Head of caudate nucleus (tissue), 42 donors: ENCODE measurements around the gene PLEKHH2.
"Not testable (repeated sequence)": the region's sequence is repeated elsewhere in the genome, so short reads cannot be mapped to it uniquely, and the experiment has no call there.

Source experiments
- DNase-seq, 42 donors: peaks; one replicate each; pipeline versions ENCODE4 v3.0.0 to v3.0.0-alpha.2; 2020 to 2021; ENCODE audit warnings: mixed read lengths in 7 of 42
- intact Hi-C: fragments of 100-400 bp; cut with DNase I; formaldehyde crosslinking; loops from one replicate; pipeline ENCODE4 v1.15.0; 2022

Gene PLEKHH2

GRCh38 chr2:43631618-43632317 is 5.3 kb upstream of the PLEKHH2 start:
- DNase-seq = no peak
- intact Hi-C loops = no loop called here

GRCh38 chr2:43634604-43635306 is 2.3 kb upstream of the PLEKHH2 start:
- intact Hi-C loops = no loop called here
- DNase-seq = no peak

DNA sequence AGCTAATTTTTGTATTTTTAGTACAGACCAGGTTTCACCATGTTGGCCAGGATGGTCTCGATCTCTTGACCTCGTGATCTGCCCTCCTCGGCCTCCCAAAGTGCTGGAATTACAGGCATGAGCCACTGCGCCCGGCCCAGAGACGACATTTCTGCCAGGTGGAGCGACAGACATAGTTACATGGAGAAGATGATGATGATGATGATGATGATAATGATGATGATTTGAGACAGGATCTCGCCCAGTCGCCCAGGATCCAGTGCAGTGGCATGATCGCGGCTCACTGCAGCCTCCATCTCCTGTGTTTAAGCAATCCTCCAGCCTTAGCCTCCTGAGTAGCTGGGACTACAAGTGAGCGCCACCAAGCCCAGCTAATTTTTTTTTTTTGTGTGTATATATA is 907 bp upstream of the PLEKHH2 start:
- intact Hi-C loops, DNase-seq: not testable (repeated sequence)

GRCh38 chr2:43636621-43637020 is 439 bp upstream of the PLEKHH2 start:
- intact Hi-C loops = no loop called here
- DNase-seq = no peak

DNA sequence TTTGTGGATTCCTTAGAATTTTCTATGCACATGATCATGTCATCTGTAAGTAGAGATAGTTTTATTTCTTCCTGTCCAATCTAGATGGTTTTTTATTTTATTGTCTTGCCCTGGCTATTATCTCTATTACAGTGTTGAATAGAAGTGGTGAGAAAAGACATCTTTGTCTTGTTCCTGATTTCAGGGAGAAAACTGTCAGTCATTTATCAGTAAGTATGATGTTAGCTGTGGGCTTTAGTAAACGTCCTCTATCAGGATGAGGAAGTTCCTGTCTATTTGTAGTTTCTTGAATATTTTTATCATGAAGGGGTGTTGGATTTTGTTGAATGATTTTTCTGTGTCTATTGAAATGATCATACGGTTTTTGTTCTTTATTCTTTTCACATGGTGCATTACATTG is 5.3 kb downstream of the PLEKHH2 start:
- no peak for DNase-seq
- intact Hi-C loops = no loop called here

GRCh38 chr2:43643680-43644079 is 6.6 kb downstream of the PLEKHH2 start:
- no peak for DNase-seq
- intact Hi-C loops = no loop called here

DNA sequence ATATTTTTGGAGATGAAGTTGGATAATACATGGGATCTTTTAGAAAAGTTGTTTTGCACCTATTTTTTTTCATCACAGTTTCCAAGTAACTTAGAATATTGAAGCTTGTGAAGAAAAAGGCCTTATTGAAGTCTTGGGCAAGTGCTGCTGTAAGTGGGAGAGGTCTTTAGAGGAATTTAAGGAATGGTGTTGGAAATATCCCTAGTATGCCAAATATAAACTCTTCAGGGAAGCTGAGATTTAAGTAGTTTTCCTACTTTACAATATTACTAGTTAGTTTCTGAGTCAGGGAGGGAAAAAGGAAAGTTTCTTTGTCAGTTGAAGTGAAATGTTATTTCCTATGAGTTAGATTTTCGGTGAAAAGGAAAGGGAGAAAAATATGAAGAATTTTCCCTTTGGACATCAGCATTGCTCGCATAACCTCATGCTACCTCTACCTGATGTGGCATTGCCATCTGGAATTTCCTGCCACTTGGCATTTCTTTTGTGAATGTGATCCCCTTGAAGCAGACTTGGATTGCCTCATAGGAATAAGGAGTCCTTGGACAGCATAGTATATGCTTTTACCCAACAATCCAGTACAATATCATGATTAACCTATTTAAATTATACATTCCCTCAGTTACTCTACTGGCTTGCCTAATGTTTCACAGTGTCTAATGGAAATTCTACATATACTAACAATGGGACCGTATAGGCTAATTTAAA is 12.1 kb downstream of the PLEKHH2 start:
- intact Hi-C loops = no loop called here
- DNase-seq = no peak

GRCh38 chr2:43653506-43653905 is 16.4 kb downstream of the PLEKHH2 start:
- DNase-seq = no peak
- intact Hi-C loops = no loop called here

GRCh38 chr2:43657241-43657640 is 20.2 kb downstream of the PLEKHH2 start:
- DNase-seq = no peak
- intact Hi-C loops = no loop called here

DNA sequence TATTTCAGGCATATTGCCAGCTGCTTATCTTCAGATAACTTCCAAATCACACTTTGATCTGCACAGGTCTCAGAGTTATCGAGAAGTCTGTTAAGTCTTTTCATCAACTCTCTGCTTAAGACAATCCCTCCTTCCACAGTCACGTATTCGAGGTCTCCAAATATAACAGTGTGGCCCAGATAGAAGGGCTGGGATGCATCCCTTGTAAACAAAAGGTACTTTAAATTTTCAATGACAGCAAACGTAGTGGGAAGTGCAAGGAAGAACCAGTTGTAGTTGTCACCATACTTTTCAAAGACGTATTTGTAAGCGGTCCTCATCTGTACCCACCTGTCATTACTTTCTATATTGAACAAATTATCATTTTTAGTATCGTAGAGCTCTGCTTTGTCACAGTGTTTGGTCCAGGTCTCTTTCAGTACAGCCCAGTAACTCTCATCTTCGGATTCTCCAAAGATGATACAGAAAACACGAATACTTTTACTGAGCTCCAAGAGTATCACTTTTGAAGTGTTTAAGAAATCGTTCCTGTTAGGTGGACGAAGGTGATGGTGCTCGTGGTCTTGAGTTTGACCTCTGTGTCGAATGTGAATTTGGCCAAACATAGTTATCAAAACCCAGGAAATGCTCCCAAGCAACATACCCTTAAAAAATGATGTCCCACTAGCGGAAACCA is 38.7 kb downstream of the PLEKHH2 start:
- intact Hi-C loops = no loop called here
- no peak for DNase-seq

GRCh38 chr2:43676322-43677050 is 39.4 kb downstream of the PLEKHH2 start, which contains the start of gene C1GALT1C1L:
Gene C1GALT1C1L (minus strand): TSS chr2:43676429. CDS start chr2:43676322, 107 bp downstream.
- intact Hi-C loops = no loop called here
- DNase-seq = peak; percentile 8 to 79 (median 59)

GRCh38 chr2:43677783-43678182 is 40.7 kb downstream of the PLEKHH2 start:
- DNase-seq, intact Hi-C loops: not testable (repeated sequence)

- no peak for DNase-seq
- intact Hi-C loops = no loop called here
Observed at GRCh38 chr2:43685357-43685756, 48.3 kb downstream of the PLEKHH2 start.

DNA sequence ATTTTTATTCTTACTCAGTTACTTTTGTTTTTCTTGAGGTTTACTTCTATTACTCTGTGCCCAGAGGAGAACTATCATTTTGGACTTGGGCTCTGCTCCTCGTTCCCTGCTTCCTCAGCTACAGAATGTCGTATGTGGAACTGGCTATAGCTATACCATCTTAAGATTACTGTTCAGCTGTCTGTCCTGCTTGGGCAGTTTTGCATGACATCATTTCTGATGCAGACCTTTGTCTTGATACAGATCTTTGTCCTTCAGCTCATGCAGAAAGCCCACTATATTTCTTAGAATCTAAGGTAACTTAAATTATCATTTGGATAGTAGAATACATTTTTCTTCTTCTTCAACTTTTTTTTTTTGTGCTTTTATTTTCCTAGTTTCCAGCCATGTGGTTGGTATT is 52.9 kb downstream of the PLEKHH2 start:
- intact Hi-C loops = no loop called here

DNA sequence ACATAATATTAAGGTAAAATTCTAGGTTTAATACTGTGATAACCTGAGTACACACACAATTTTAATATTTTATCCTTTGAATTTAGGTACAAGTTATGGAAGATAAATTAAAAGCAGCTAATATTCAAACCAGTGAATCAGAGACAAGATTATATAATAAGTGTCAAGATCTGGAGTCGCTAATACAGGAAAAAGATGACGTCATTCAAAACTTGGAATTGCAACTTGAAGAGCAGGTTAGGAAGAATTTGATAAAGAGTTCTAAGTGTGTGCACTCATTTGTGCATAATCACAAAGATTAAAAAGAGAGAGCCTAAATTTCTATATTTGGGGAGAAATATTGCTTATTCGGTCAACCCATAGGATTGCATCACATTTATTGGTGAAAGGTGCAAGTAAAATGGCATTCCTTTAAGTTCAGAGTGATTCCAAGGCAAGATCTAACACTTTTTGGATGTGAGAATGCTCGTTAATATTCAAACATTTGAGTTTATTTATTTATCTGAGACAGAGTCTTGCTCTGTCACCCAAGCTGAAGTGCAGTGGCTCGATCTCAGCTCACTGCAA is 55.5 kb downstream of the PLEKHH2 start:
- no peak for DNase-seq
- intact Hi-C loops = no loop called here

More for the DNA sequence above, 52.9 kb downstream of the PLEKHH2 start:
- no peak for DNase-seq

DNA sequence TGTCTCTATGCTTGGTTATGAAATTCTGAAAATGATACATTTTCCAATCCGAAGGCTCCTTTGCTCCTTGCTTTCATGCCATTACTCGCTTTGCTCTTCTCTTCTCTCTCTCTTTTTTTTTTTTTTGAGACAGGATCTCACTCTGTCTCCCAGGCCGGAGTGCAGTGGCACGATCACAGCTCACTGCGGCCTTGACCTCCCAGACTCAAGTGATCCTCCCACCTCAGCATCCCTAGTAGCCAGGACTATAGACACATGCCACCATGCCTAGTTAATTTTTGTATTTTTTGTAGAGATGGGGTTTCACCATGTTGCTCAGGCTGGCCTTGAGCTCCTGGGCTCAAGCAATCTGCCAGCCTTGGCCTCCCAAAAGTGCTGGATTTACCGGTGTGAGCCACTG is 61.1 kb downstream of the PLEKHH2 start:
- intact Hi-C loops, DNase-seq: not testable (repeated sequence)

- no peak for DNase-seq
- intact Hi-C loops = no loop called here
Observed at GRCh38 chr2:43699761-43700160, 62.7 kb downstream of the PLEKHH2 start.

DNA sequence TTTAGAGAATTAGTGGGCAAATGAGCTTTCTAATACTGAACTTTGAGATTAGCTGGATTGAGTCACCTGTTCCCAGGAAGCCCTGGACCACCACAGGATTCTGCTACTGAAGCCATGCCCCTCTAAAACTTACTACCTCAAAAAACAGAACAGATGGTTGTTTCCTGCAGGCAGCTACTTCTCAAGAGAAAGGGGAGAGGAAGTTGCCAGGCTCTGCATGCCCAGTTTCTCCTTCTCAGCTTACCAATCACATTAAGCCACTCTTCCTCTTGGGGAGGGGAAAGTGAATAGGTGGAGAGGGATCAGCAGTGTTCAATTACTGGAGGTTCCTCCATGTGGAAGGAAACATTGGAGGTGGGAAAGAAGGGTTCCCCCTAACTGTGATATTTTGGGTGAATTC is 64.1 kb downstream of the PLEKHH2 start:
- no peak for DNase-seq

More for the DNA sequence above, 64.1 kb downstream of the PLEKHH2 start:
- intact Hi-C loops = no loop called here
